A673 (cell line): ENCODE measurements around the gene MCF2L2. TPM values are rescaled to one million over a fixed set of nuclear protein-coding genes. Genes with fewer than 3 reads are reported as not detected.

Source experiments
- BruUV-seq: library from RNA; stranded (reverse); fragments of 400-500 nt; replicated peaks from 2 replicates; lab custom pipeline; 2021; lab: Mats Ljungman, UMichigan
- CTCF ChIA-PET: fragments of 300-600 bp; sonication (Branson Sonifier 250); formaldehyde crosslinking; loops from one replicate; lab custom pipeline; 2022; ENCODE audit warnings: antibody characterized with exemption; lab: Charles Lee
- POLR2A ChIA-PET: fragments of 300-600 bp; sonication (Branson Sonifier 250); formaldehyde crosslinking; loops from one replicate; lab custom pipeline; 2022; ENCODE audit warnings: antibody characterized with exemption; ENCODE audit not compliant: low non-redundant PET; lab: Charles Lee
- DNase-seq: peaks from one replicate; pipeline ENCODE4 v3.0.0-alpha.2; 2015; ENCODE audit warnings: low spot score
- H3K27ac ChIP-seq: fragments of 200-600 bp; sonication (generic); 2 replicates; pipeline ENCODE4 v1.5.1; 2016; ENCODE audit warnings: mixed run types, low read depth, mild to moderate bottlenecking, mixed read lengths, antibody characterized with exemption, low read length; ENCODE audit not compliant: poor library complexity, severe bottlenecking
- H3K27me3 ChIP-seq: fragments of 200-600 bp; sonication (generic); replicated peaks from 2 replicates; pipeline ENCODE4 v1.6.1; 2017; ENCODE audit warnings: mixed run types, low read depth, mild to moderate bottlenecking, mixed read lengths, antibody characterized with exemption, low read length; ENCODE audit not compliant: insufficient read depth, poor library complexity
- H3K36me3 ChIP-seq: fragments of 200-600 bp; sonication (generic); 2 replicates; pipeline ENCODE4 v1.6.1; 2016; ENCODE audit warnings: mixed run types, mild to moderate bottlenecking, mixed read lengths, antibody characterized with exemption, low read length; ENCODE audit not compliant: insufficient read depth, poor library complexity, severe bottlenecking
- H3K4me1 ChIP-seq: fragments of 200-600 bp; sonication (generic); 2 replicates; pipeline ENCODE4 v1.6.1; 2017; ENCODE audit warnings: mixed run types, mild to moderate bottlenecking, mixed read lengths, antibody characterized with exemption, low read length; ENCODE audit not compliant: insufficient read depth, poor library complexity, severe bottlenecking
- H3K4me3 ChIP-seq: fragments of 200-600 bp; sonication (generic); 2 replicates; pipeline ENCODE4 v1.5.1; 2016; ENCODE audit warnings: low read depth, mixed run types, mild to moderate bottlenecking, mixed read lengths, low read length; ENCODE audit not compliant: poor library complexity, severe bottlenecking
- H3K9me3 ChIP-seq: fragments of 200-600 bp; sonication (generic); 2 replicates; pipeline ENCODE4 v1.6.1; 2016; ENCODE audit warnings: mixed run types, low read depth, mild to moderate bottlenecking, mixed read lengths, antibody characterized with exemption, low read length; ENCODE audit not compliant: poor library complexity, severe bottlenecking
- CTCF ChIP-seq: fragments of 300-800, 200-600 bp; sonication (generic); conservative IDR thresholded peaks from 2 replicates; pipeline ENCODE4 v1.5.1; 2017; ENCODE audit warnings: low read depth, mild to moderate bottlenecking, antibody characterized with exemption, low read length, moderate library complexity, mixed read lengths
- EZH2 ChIP-seq: fragments of 200-600 bp; sonication (generic); IDR thresholded peaks from 2 replicates; pipeline ENCODE4 v1.6.1; 2017; ENCODE audit warnings: borderline replicate concordance, low read depth, mild to moderate bottlenecking, mixed read lengths, antibody characterized with exemption, low read length; ENCODE audit not compliant: poor library complexity, severe bottlenecking
- intact Hi-C: fragments of 100-400 bp; cut with micrococcal nuclease; formaldehyde crosslinking; loops from one replicate; pipeline ENCODE4 v1.10.0; 2022; ENCODE audit not compliant: unreplicated experiment
- total RNA-seq: library from RNA; stranded (reverse); gene quantifications from 2 replicates; pipeline ENCODE4 v1.2.3, GENCODE V29; 2021

The MCF2L2 gene
- total RNA-seq, 1 experiment from 2014 or later = not detected

DNA sequence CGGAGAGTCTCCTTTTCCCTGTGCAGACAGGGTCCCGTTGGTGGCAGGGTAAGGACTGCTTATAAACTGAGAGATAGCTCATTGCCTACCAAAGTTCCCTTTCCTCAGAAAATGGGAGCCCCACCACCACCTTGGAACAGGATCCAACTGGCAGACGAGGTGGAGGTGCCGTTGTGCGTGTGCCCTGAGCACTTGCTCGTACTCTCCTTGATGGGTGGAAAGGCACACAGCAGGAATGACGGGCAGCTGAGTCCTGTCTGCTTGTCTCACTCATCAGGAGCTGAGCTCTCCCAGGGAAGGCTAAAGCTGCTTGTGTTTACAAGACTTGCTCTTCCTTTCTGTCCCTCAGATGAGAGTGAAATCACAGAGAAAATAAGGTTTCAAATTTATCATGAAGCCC is 114.7 kb downstream of the MCF2L2 start:
- H3K4me1 ChIP-seq = no peaks in the 10 kb centered on the region
- intact Hi-C loops = no loop called here
- POLR2A ChIA-PET = no interaction called here
- no peak overlapping the region for H3K4me3 ChIP-seq
- H3K27ac ChIP-seq = no peak overlapping the region
- CTCF ChIA-PET = no interaction called here
- TF ChIP-seq CTCF = no peak
- no peak for TF ChIP-seq EZH2
- no peak for DNase-seq
- no peaks in the 10 kb centered on the region for H3K27me3 ChIP-seq
- BruUV-seq = no TSS peak
- no peaks in the 10 kb centered on the region for H3K36me3 ChIP-seq
- H3K9me3 ChIP-seq = no peaks in the 10 kb centered on the region

- no TSS peak for BruUV-seq
- no peak for DNase-seq
- Histone ChIP-seq H3K36me3 (no peaks in the 10 kb centered on the region), H3K4me3 (no peak overlapping the region), H3K4me1 (no peaks in the 10 kb centered on the region), H3K9me3 (no peaks in the 10 kb centered on the region), H3K27me3 (no peaks in the 10 kb centered on the region), H3K27ac (no peak overlapping the region)
- POLR2A ChIA-PET = no interaction called here
- no peak for TF ChIP-seq CTCF
- TF ChIP-seq EZH2 = no peak
- intact Hi-C loops = no loop called here
- CTCF ChIA-PET = no interaction called here
Observed at GRCh38 chr3:183313351-183313750, 115.1 kb downstream of the MCF2L2 start.

- intact Hi-C loops = no loop called here
- POLR2A ChIA-PET = no interaction called here
Observed at GRCh38 chr3:183312433-183312832, 116.0 kb downstream of the MCF2L2 start.

More at GRCh38 chr3:183312433-183312832, 116.0 kb downstream of the MCF2L2 start:
- no peak overlapping the region for H3K27ac ChIP-seq
- CTCF ChIA-PET = no interaction called here
- H3K27me3 ChIP-seq = no peaks in the 10 kb centered on the region
- BruUV-seq = no TSS peak
- DNase-seq = no peak
- no peak overlapping the region for H3K4me3 ChIP-seq
- TF ChIP-seq EZH2 = no peak
- TF ChIP-seq CTCF = no peak
- no peaks in the 10 kb centered on the region for H3K36me3 ChIP-seq
- no peaks in the 10 kb centered on the region for H3K9me3 ChIP-seq
- no peaks in the 10 kb centered on the region for H3K4me1 ChIP-seq
